ENCODE data around the gene TMEM44.
A peak's percentile ranks its signal among the peaks of the same experiment; 100 is the strongest.

TMEM44 gene

GRCh38 chr3:194633349-194634004 is at the start of gene TMEM44:
TMEM44 (minus strand) TSS chr3:194633419; CDS start chr3:194633215, 204 bp downstream.
- TF ChIP-seq CTCF (IDR thresholded peaks at IDR 0.05; ENCODE audit: borderline replicate concordance, insufficient read depth, low read depth, low read length) = peak; percentile 82
- peak within 1 kb of the TSS; percentile 73 for H3K4me3 ChIP-seq (ENCODE audit: low read depth, low read length)

GRCh38 chr3:194682694-194683310 is 49.6 kb upstream of the TMEM44 start:
- no peak overlapping the region for H3K4me3 ChIP-seq (ENCODE audit: low read depth, low read length)
- TF ChIP-seq CTCF (IDR thresholded peaks at IDR 0.05; ENCODE audit: borderline replicate concordance, insufficient read depth, low read depth, low read length) = peak; percentile 83

GRCh38 chr3:194682189-194682693 is 49.0 kb upstream of the TMEM44 start:
- H3K4me3 ChIP-seq (ENCODE audit: low read depth, low read length) = no peak overlapping the region
- no peak for TF ChIP-seq CTCF (IDR thresholded peaks at IDR 0.05; ENCODE audit: borderline replicate concordance, insufficient read depth, low read depth, low read length)

- no peak overlapping the region for H3K4me3 ChIP-seq (ENCODE audit: low read depth, low read length)
- TF ChIP-seq CTCF (IDR thresholded peaks at IDR 0.05; ENCODE audit: borderline replicate concordance, insufficient read depth, low read depth, low read length) = no peak
Observed at GRCh38 chr3:194680888-194681615, 47.8 kb upstream of the TMEM44 start.

GRCh38 chr3:194676471-194676870 is 43.3 kb upstream of the TMEM44 start:
- no peak overlapping the region for H3K4me3 ChIP-seq (ENCODE audit: low read depth, low read length)
- no peak for TF ChIP-seq CTCF (IDR thresholded peaks at IDR 0.05; ENCODE audit: borderline replicate concordance, insufficient read depth, low read depth, low read length)

- no peak overlapping the region for H3K4me3 ChIP-seq (ENCODE audit: low read depth, low read length)
- TF ChIP-seq CTCF (IDR thresholded peaks at IDR 0.05; ENCODE audit: borderline replicate concordance, insufficient read depth, low read depth, low read length) = no peak
Observed at GRCh38 chr3:194675680-194676079, 42.5 kb upstream of the TMEM44 start.
